Neural cell (in vitro differentiated cells): ENCODE measurements around the gene EEIG2. TPM values are rescaled to one million over a fixed set of nuclear protein-coding genes. Genes with fewer than 3 reads are reported as not detected.

ENCODE experiments used
- H2AFZ ChIP-seq: fragments of 200-600, 300-800 bp; sonication (generic), shearing (Covaris generic); 2 replicates; pipeline ENCODE4 v1.6.0; 2014; ENCODE audit warnings: low read depth, mild to moderate bottlenecking, antibody characterized with exemption, low read length, moderate library complexity
- H3F3A ChIP-seq: fragments of 200-600 bp; shearing (Covaris generic); 2 replicates; pipeline ENCODE4 v1.6.1; 2016; ENCODE audit warnings: mild to moderate bottlenecking, moderate library complexity, mixed read lengths, antibody characterized with exemption, low read length; ENCODE audit not compliant: insufficient read depth, poor library complexity, severe bottlenecking
- H3K27ac ChIP-seq: fragments of 200-600, 300-800 bp; sonication (generic), shearing (Covaris generic); 2 replicates; pipeline ENCODE4 v1.5.1; 2014; ENCODE audit warnings: mild to moderate bottlenecking, low read length, moderate library complexity
- H3K27me3 ChIP-seq: fragments of 300-800, 200-600 bp; sonication (generic), shearing (Covaris generic); 2 replicates; pipeline ENCODE4 v1.6.0; 2014; ENCODE audit warnings: mild to moderate bottlenecking, low read depth, low read length, moderate library complexity; ENCODE audit not compliant: insufficient read depth
- H3K36me3 ChIP-seq: fragments of 300-800, 200-600 bp; sonication (generic), shearing (Covaris generic); 2 replicates; pipeline ENCODE4 v1.5.1; 2014; ENCODE audit warnings: mild to moderate bottlenecking, antibody characterized with exemption, low read length, moderate library complexity; ENCODE audit not compliant: insufficient read depth
- H3K4me2 ChIP-seq: fragments of 300-800, 200-600 bp; sonication (generic), shearing (Covaris generic); 2 replicates; pipeline ENCODE4 v1.6.0; 2014; ENCODE audit warnings: mild to moderate bottlenecking, low read length
- H3K4me3 ChIP-seq: fragments of 300-800, 200-600 bp; sonication (generic), shearing (Covaris generic); 2 replicates; pipeline ENCODE4 v1.5.1; 2014; ENCODE audit warnings: mild to moderate bottlenecking, low read length, moderate library complexity
- H3K79me2 ChIP-seq: fragments of 200-600 bp; shearing (Covaris generic); replicated peaks from 2 replicates; pipeline ENCODE4 v1.6.0; 2014; ENCODE audit warnings: mild to moderate bottlenecking, low read length, moderate library complexity; ENCODE audit not compliant: insufficient read depth
- H3K9ac ChIP-seq: fragments of 300-800, 200-600 bp; sonication (generic), shearing (Covaris generic); 2 replicates; pipeline ENCODE4 v1.6.1; 2016; ENCODE audit warnings: mild to moderate bottlenecking, low read length, mixed read lengths
- H3K9me2 ChIP-seq: fragments of 200-600 bp; shearing (Covaris generic); 2 replicates; pipeline ENCODE4 v1.6.1; 2016; ENCODE audit warnings: mild to moderate bottlenecking, low read length, mixed read lengths; ENCODE audit not compliant: insufficient read depth
- H3K9me3 ChIP-seq: fragments of 200-600, 300-800 bp; sonication (generic), shearing (Covaris generic); 2 replicates; pipeline ENCODE4 v1.6.1; 2016; ENCODE audit warnings: mild to moderate bottlenecking, mixed run types, low read length, moderate library complexity, mixed read lengths
- H4K20me1 ChIP-seq: fragments of 200-600 bp; shearing (Covaris generic); 2 replicates; pipeline ENCODE4 v1.6.1; 2016; ENCODE audit warnings: mild to moderate bottlenecking, mixed run types; ENCODE audit not compliant: insufficient read depth
- EP300 ChIP-seq: fragments of 450-650 bp; conservative IDR thresholded peaks from 2 replicates; pipeline ENCODE4 v1.6.1; 2014; ENCODE audit warnings: antibody characterized with exemption, mild to moderate bottlenecking, moderate library complexity; ENCODE audit not compliant: poor library complexity, severe bottlenecking
- EZH2 ChIP-seq: fragments of 200-600, 300-800 bp; shearing (Covaris generic), sonication (generic); IDR thresholded peaks from 2 replicates; pipeline ENCODE4 v1.6.1; 2014; ENCODE audit warnings: antibody characterized with exemption, low read length, borderline replicate concordance, mild to moderate bottlenecking; ENCODE audit not compliant: insufficient read depth, poor library complexity, severe bottlenecking
- MXI1 ChIP-seq: fragments of 450-650 bp; conservative IDR thresholded peaks from 2 replicates; pipeline ENCODE4 v1.6.1; 2014; ENCODE audit warnings: antibody characterized with exemption, mild to moderate bottlenecking; ENCODE audit not compliant: poor library complexity, severe bottlenecking
- POLR2AphosphoS5 ChIP-seq: IDR thresholded peaks from 2 replicates; pipeline ENCODE4 v1.6.1; 2012
- RAD21 ChIP-seq: fragments of 450-650 bp; conservative IDR thresholded peaks from 2 replicates; pipeline ENCODE4 v1.6.1; 2014; ENCODE audit warnings: antibody characterized with exemption, mild to moderate bottlenecking, moderate library complexity
- SMC3 ChIP-seq: fragments of 450-650 bp; conservative IDR thresholded peaks from 2 replicates; pipeline ENCODE4 v1.6.1; 2014; ENCODE audit warnings: antibody characterized with exemption, mild to moderate bottlenecking, moderate library complexity; ENCODE audit not compliant: poor library complexity
- TAF1 ChIP-seq: IDR thresholded peaks from 2 replicates; pipeline ENCODE4 v1.6.1; 2012; ENCODE audit warnings: low read depth
- polyA plus RNA-seq: library from polyadenylated mRNA; depleted of rRNA; stranded (reverse); fragments of >200 nt; gene quantifications from 2 replicates; pipeline ENCODE4 v1.2.3, GENCODE V29; 2014
- TF ChIP-seq, protein P1 (sequence below): fragments of 450-650 bp; IDR thresholded peaks from 2 replicates; pipeline ENCODE4 v1.5.1; 2014; ENCODE audit warnings: antibody characterized with exemption, mild to moderate bottlenecking, moderate library complexity; ENCODE audit not compliant: poor library complexity, severe bottlenecking
- TF ChIP-seq, protein P2 (sequence below): IDR thresholded peaks from 2 replicates; pipeline ENCODE4 v1.6.1; 2012; ENCODE audit warnings: borderline replicate concordance

The EEIG2 gene
- polyA plus RNA-seq, 1 donor from 2014 or later = 13.1 TPM

DNA sequence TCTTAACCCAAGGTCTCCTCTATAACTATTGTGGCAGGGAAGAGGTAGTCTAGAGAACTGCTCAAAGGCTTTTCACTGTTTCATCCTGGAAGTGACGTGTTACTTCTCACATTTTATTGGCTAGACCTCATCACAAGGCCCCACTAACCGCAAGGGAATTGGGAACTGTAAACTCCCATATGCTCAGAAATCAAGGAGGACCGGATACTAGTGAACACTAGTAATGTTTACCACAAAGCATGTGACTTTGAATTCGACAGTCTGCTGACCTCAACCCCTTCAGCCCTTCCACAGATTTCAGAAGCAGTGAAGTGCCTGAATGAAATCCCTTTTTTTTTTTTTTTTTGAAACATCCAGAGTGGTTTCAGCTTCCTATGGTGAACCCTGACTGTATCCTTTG, 3.4 kb upstream of the EEIG2 start:
- Histone ChIP-seq H3K9me2 (no peaks in the 10 kb centered on the region), H3K9ac (no peak overlapping the region), H3K27ac (no peak overlapping the region), H3K27me3 (no peaks in the 10 kb centered on the region), H4K20me1 (no peaks in the 10 kb centered on the region), H3F3A (no peaks in the 10 kb centered on the region), H3K36me3 (no peaks in the 10 kb centered on the region), H3K79me2 (no peaks in the 10 kb centered on the region), H2AFZ (no peak overlapping the region), H3K4me2 (no peak overlapping the region), H3K9me3 (no peaks in the 10 kb centered on the region), H3K4me3 (no peak overlapping the region)
- TF ChIP-seq EZH2 = no peak
- TF ChIP-seq, protein P1, sequence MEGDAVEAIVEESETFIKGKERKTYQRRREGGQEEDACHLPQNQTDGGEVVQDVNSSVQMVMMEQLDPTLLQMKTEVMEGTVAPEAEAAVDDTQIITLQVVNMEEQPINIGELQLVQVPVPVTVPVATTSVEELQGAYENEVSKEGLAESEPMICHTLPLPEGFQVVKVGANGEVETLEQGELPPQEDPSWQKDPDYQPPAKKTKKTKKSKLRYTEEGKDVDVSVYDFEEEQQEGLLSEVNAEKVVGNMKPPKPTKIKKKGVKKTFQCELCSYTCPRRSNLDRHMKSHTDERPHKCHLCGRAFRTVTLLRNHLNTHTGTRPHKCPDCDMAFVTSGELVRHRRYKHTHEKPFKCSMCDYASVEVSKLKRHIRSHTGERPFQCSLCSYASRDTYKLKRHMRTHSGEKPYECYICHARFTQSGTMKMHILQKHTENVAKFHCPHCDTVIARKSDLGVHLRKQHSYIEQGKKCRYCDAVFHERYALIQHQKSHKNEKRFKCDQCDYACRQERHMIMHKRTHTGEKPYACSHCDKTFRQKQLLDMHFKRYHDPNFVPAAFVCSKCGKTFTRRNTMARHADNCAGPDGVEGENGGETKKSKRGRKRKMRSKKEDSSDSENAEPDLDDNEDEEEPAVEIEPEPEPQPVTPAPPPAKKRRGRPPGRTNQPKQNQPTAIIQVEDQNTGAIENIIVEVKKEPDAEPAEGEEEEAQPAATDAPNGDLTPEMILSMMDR = no peak
- no peak for TF ChIP-seq POLR2AphosphoS5
- no peak for TF ChIP-seq TAF1
- TF ChIP-seq EP300 = no peak
- TF ChIP-seq, protein P2, sequence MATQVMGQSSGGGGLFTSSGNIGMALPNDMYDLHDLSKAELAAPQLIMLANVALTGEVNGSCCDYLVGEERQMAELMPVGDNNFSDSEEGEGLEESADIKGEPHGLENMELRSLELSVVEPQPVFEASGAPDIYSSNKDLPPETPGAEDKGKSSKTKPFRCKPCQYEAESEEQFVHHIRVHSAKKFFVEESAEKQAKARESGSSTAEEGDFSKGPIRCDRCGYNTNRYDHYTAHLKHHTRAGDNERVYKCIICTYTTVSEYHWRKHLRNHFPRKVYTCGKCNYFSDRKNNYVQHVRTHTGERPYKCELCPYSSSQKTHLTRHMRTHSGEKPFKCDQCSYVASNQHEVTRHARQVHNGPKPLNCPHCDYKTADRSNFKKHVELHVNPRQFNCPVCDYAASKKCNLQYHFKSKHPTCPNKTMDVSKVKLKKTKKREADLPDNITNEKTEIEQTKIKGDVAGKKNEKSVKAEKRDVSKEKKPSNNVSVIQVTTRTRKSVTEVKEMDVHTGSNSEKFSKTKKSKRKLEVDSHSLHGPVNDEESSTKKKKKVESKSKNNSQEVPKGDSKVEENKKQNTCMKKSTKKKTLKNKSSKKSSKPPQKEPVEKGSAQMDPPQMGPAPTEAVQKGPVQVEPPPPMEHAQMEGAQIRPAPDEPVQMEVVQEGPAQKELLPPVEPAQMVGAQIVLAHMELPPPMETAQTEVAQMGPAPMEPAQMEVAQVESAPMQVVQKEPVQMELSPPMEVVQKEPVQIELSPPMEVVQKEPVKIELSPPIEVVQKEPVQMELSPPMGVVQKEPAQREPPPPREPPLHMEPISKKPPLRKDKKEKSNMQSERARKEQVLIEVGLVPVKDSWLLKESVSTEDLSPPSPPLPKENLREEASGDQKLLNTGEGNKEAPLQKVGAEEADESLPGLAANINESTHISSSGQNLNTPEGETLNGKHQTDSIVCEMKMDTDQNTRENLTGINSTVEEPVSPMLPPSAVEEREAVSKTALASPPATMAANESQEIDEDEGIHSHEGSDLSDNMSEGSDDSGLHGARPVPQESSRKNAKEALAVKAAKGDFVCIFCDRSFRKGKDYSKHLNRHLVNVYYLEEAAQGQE = no peak
- TF ChIP-seq RAD21 = no peak
- TF ChIP-seq SMC3 = no peak
- no peak for TF ChIP-seq MXI1

DNA sequence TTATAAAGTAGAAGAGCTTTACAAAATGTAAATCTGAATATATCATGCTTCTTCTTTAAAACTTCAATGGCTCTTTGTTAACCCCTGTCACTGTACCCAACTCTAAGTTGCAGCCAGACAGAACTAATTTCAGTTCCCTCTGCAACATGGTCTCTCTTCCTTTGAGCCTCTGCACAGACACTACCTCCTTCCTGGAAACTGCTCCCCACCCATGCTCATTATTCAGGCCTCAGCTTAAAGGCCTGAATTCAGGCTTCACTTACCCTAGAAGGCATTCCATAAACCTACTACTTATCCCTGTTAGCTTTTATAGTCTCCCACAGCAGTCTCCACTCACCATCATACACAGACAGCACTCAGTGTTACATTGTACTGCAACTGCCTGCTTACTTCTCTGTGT, 2.6 kb upstream of the EEIG2 start:
- Histone ChIP-seq H2AFZ (no peak overlapping the region), H3K9me3 (no peaks in the 10 kb centered on the region), H3F3A (no peaks in the 10 kb centered on the region), H3K9me2 (no peaks in the 10 kb centered on the region), H3K4me2 (no peak overlapping the region), H3K9ac (no peak overlapping the region), H3K4me3 (no peak overlapping the region), H3K27ac (no peak overlapping the region), H3K79me2 (no peaks in the 10 kb centered on the region), H4K20me1 (no peaks in the 10 kb centered on the region), H3K36me3 (no peaks in the 10 kb centered on the region), H3K27me3 (no peaks in the 10 kb centered on the region)
- TF ChIP-seq EP300 = no peak
- TF ChIP-seq, protein P2 = no peak
